Measurements from ENCODE around the gene DOP1A. TPM values are rescaled to one million over a fixed set of nuclear protein-coding genes. Genes with fewer than 3 reads are reported as not detected.

Gene DOP1A
- total and polyA plus RNA-seq, 2 of the 13 experiments (the other 11 are each of a cell fraction or from before 2014, with no cell fraction given): 5.2 to 16.7 TPM

DNA sequence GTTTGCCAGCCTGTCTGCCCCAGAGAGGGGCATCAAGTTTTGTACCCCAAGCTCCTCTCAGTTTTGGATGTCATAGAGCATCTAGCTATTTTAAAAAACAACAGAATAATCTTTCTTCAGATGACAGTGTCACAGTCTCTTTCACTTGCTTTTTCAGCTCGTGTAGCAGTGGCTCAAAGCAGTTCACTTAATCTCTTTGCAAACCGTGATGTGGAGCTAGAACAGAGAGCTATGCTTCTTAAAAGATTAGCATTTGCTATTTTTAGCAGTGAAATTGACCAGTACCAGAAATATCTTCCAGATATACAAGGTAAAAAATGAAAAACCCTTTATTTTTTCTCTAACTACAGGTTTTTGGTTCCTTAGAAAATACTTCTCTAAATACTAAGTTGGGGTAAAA is 88.3 kb downstream of the DOP1A start (continued):
- TF ChIP-seq, protein P1, sequence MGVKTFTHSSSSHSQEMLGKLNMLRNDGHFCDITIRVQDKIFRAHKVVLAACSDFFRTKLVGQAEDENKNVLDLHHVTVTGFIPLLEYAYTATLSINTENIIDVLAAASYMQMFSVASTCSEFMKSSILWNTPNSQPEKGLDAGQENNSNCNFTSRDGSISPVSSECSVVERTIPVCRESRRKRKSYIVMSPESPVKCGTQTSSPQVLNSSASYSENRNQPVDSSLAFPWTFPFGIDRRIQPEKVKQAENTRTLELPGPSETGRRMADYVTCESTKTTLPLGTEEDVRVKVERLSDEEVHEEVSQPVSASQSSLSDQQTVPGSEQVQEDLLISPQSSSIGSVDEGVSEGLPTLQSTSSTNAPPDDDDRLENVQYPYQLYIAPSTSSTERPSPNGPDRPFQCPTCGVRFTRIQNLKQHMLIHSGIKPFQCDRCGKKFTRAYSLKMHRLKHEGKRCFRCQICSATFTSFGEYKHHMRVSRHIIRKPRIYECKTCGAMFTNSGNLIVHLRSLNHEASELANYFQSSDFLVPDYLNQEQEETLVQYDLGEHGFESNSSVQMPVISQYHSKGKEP (CRISPR knock-in tag; IDR thresholded peaks at IDR 0.05): no peak
- no peak for TF ChIP-seq ZNF329 (CRISPR knock-in tag; IDR thresholded peaks at IDR 0.05; ENCODE audit: low read depth)
- TF ChIP-seq, protein P2, sequence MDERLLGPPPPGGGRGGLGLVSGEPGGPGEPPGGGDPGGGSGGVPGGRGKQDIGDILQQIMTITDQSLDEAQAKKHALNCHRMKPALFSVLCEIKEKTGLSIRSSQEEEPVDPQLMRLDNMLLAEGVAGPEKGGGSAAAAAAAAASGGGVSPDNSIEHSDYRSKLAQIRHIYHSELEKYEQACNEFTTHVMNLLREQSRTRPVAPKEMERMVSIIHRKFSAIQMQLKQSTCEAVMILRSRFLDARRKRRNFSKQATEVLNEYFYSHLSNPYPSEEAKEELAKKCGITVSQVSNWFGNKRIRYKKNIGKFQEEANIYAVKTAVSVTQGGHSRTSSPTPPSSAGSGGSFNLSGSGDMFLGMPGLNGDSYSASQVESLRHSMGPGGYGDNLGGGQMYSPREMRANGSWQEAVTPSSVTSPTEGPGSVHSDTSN (CRISPR knock-in tag; IDR thresholded peaks at IDR 0.05): no peak
- TF ChIP-seq GABPA (IDR thresholded peaks at IDR 0.05; ENCODE audit: low read depth, low read length): no peak
- no peak for TF ChIP-seq GABPA (CRISPR knock-in tag; IDR thresholded peaks at IDR 0.05; ENCODE audit: low read depth)
- no peak for TF ChIP-seq ZNF549 (CRISPR knock-in tag; IDR thresholded peaks at IDR 0.05)
- no peak for TF ChIP-seq ZNF235 (CRISPR knock-in tag; IDR thresholded peaks at IDR 0.05; ENCODE audit: borderline replicate concordance)
- TF ChIP-seq ZNF256 (CRISPR knock-in tag; conservative IDR thresholded peaks at IDR 0.05): no peak
- TF ChIP-seq KLF16 (CRISPR knock-in tag; IDR thresholded peaks at IDR 0.05): no peak
- TF ChIP-seq ZNF878 (CRISPR knock-in tag; IDR thresholded peaks at IDR 0.05): no peak

GRCh38 chr6:83160167-83160566 is 92.7 kb downstream of the DOP1A start:
- DNase-seq (ENCODE audit: low spot score): no peak
- CTCF ChIA-PET (ENCODE audit: low intra/inter-chr PET ratio, low total read pairs): no interaction called here
- POLR2A ChIA-PET: no interaction called here
- intact Hi-C loops (cut with micrococcal nuclease; ENCODE audit: unreplicated experiment): loop anchor here (5.0 kb wide), 1 partner anchor 57 kb away; no protein-coding TSS in a partner anchor
- Histone ChIP-seq H2AFZ (ENCODE audit: low read length) (no peak overlapping the region), H3K27me3 (ENCODE audit: control insufficient read depth in 1 of 2, insufficient read depth in 2 of 2, low read length in 2 of 2) (no peaks in the 10 kb centered on the region), H3K36me3 (replicated peaks in 1 of 2; ENCODE audit: control insufficient read depth in 1 of 2, insufficient read depth in 2 of 2, low read length in 2 of 2) (peaks cover 0 to 15% of the 10 kb centered on the region in 2 experiments), H3K9me3 (ENCODE audit: low read length) (no peaks in the 10 kb centered on the region), H3K27ac (ENCODE audit: extremely low read length, insufficient read depth, low read length) (no peak overlapping the region), H3K4me3 (replicated peaks in 1 of 3; ENCODE audit: insufficient read depth in 1 of 3, low read depth in 2 of 3, low read length in 3 of 3) (no peak overlapping the region), H3K9ac (ENCODE audit: insufficient read depth, low read depth, low read length) (no peak overlapping the region), H3K79me2 (ENCODE audit: insufficient read depth, low read length) (no peaks in the 10 kb centered on the region), H3K4me1 (ENCODE audit: insufficient read depth, low read length) (no peaks in the 10 kb centered on the region), H4K20me1 (ENCODE audit: insufficient read depth, low read length) (no peaks in the 10 kb centered on the region), H3K4me2 (ENCODE audit: low read depth, low read length) (no peak overlapping the region)
- in situ Hi-C loops (cut with HindIII; ENCODE audit: extremely low pct_ligation_motif_present, low pct_unique_long_range_greater_than_20kb): no loop called here
- WGBS (ENCODE audit: low lambda C conversion rate): 94% methylated on average over 1 of the region's 1 CpG
- no TSS peak for BruUV-seq (replicated peaks)
- no peak for FAIRE-seq
- no peak for ATAC-seq
- TF ChIP-seq, protein P3, sequence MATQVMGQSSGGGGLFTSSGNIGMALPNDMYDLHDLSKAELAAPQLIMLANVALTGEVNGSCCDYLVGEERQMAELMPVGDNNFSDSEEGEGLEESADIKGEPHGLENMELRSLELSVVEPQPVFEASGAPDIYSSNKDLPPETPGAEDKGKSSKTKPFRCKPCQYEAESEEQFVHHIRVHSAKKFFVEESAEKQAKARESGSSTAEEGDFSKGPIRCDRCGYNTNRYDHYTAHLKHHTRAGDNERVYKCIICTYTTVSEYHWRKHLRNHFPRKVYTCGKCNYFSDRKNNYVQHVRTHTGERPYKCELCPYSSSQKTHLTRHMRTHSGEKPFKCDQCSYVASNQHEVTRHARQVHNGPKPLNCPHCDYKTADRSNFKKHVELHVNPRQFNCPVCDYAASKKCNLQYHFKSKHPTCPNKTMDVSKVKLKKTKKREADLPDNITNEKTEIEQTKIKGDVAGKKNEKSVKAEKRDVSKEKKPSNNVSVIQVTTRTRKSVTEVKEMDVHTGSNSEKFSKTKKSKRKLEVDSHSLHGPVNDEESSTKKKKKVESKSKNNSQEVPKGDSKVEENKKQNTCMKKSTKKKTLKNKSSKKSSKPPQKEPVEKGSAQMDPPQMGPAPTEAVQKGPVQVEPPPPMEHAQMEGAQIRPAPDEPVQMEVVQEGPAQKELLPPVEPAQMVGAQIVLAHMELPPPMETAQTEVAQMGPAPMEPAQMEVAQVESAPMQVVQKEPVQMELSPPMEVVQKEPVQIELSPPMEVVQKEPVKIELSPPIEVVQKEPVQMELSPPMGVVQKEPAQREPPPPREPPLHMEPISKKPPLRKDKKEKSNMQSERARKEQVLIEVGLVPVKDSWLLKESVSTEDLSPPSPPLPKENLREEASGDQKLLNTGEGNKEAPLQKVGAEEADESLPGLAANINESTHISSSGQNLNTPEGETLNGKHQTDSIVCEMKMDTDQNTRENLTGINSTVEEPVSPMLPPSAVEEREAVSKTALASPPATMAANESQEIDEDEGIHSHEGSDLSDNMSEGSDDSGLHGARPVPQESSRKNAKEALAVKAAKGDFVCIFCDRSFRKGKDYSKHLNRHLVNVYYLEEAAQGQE (IDR thresholded peaks at IDR 0.05; ENCODE audit: borderline replicate concordance in 1 of 2, low read depth in 1 of 2, low read length in 2 of 2): no peak
- no peak for TF ChIP-seq ZNF597 (CRISPR knock-in tag; IDR thresholded peaks at IDR 0.05)
